NCI-H2196 treated with DMSO at 0.1 percent for 48 hours (cell line): ENCODE measurements around the gene RAB28.

ENCODE experiments used
- DNase-seq: peaks from one replicate; lab custom pipeline; 2025; ENCODE audit not compliant: unreplicated experiment; lab: John Stamatoyannopoulos, UW

RAB28 gene

DNA sequence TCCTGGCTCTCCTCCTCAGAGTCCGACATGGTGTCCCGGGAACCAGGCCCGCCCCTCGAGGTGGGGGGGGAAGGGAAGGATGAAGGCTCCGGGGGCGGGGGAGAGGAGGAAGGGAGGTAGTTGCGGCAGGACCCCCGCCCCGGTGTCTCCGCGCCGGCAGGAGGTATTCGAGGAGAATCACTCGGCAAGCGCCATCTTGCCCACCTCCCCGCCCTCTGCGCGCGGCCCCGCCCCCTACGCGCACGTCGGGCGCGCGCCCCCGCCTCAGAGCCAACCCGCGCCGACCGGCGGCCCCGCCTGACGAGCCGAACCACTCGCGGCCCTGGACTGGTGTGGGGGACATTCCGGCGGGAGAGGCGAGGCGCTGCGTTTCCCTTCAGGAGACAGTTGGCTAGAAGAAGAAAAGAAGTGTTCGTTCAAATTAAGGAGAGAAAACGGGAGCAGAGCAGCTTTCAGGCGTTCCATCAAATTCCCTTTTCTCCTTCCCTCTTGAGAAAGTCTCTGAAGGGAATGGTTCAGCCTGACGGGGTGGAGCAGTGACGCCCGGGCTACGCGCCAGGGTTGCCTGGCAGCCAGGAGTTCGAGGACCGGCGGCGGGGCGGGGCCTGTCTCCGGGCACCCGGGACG is at the start of gene RAB28:
RAB28 (minus strand) TSS at position 219 of the 627 bp plus-strand sequence.
- DNase-seq, result peak; percentile 92

DNA sequence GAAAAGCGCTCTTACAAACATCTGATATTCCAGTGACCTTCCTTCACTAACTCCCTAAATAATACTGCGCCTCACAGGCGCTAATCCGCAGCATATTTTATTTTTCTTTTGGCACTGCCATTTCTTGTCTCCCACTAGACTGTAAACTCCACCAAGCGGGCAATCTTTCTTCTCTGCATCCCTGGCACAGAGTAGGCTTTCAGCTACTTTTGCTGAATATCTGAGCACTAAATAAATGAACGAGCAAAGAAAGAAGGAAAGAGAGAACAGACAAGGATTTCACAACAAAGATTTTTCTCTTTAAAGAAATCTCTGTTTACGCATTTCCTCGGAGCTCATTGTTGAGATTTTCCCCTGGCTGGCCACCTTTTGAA is 47.5 kb upstream of the RAB28 start:
- DNase-seq, result no peak

DNA sequence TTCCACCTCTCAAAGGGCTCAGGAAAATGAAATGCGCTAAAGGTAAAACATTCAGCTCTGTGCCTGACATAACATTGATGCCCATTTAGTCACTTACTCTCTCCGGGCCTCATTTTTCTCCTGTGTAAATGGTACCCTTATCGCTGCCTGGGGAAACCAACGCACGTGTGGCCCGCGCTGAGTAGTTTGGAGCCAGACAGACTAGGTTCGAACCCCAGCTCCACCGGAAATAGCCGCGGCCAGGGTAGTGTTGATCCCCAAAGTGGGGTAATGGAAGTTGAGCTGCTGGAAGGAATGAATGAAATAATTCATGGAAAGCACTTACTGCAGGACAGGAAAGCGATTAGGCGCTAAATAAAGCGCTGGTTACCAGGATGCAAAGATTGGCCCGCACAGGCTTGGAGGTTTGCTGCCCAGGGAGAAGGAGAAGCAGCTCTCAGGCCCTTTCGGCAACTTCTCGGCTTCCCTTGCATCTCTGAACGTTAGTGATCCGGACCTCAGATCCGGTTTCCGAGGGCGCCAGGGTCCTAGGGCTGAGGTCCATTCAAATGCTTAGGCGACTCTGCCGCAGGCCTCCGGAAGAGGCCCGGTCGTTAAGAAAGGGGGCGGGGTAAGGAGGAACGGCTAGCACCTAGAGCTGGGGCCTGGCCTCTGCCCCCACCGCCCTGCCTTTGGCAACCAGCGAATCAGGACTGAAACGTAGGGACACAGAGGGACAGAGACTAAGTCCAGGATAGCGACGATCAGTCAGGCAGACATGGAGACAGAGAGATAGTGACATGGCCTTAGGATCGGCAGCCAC is 46.9 kb upstream of the RAB28 start:
- no peak for DNase-seq

DNA sequence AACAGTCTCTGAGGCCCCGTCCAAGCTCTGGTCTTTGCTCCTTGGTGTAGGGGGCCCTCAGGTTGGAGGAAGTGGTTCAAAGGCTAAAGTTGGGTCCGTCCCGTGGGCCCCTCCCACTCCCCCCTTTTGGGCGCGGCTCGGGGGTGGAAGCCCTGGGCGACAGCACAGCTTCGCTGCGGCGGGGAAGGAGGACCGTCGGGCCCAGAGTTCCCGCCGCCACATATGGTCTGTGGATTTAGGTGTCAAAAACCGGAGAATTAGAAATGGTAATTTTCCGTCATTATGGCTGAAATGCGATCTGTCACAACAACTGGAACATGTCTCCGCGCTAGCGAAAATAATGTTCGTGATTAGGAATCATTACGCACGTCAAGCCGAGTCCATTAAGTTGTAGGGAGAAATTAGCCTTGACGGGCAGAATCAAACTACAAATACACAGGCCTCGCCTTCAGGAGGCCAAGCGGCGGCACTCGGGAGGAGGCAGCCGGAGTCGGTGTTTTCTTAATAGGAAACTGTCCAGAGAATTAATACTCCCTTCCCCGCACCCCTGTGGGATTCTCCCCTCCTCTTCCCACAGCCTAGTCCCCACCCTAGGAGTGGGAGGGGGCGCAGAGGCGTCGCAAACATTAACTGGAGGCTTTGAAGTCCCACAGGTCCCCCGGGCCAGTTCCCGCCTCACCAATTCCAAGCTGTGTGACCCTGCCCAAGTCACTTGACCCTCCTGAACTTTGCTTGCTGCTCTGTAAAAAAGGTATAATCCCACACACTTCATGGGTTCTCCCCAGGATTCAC is 45.2 kb upstream of the RAB28 start:
- DNase-seq, result no peak

DNA sequence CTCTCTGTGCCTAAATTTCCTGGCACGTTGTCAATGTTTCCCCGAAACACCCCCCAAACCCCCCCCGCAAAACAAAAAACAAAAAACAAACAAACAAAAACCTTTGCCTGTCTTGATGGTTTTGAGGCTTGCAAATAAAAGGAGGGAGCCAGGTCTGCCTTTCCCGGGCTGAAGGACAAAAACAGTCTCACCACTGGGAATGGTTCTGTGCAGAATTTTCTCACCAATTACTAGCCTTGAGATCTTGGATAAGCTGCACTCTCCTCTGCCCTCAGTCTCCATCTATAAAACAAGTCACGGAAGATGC is 44.6 kb upstream of the RAB28 start:
- DNase-seq, result no peak

DNA sequence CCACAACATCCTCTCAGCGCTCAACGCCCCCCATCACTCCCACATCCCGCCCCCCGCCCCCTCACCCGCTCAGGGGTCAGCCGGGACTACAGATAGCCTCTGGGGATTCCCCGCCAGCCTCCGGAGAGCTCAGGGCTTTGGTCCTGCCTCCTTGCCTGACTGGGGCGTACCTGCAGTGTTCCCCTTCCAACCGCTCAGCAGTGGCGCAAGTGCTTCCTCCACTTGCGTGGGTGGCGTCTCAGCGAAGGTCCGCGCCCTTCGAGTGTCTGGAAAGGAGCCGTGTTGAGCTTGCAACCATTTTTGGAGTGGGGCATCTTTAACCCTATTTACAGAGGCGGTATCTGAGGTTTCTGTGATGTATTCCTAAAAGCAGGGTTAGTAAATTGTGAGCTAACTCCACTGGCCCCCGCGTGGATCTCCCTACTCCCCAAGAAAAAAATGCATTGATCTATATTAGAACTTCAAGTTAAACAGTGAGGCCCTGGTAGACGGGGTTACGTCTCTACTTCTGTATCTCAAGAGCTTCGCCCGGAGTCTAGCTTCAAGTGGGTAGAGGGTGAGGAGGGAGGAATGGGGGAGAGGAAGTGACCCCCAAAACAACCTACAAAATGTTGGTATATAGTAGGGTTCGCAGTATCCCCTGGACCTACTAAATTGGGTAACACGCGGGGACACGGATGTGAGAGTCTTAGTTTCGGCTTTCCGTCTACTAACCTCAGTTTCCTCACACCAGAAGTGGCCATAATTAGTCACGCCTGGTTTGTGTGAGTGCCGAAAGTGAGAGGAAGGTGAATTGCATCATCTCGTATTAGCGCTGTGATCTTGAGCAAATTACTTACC is 44.1 kb upstream of the RAB28 start:
- DNase-seq, result no peak

DNA sequence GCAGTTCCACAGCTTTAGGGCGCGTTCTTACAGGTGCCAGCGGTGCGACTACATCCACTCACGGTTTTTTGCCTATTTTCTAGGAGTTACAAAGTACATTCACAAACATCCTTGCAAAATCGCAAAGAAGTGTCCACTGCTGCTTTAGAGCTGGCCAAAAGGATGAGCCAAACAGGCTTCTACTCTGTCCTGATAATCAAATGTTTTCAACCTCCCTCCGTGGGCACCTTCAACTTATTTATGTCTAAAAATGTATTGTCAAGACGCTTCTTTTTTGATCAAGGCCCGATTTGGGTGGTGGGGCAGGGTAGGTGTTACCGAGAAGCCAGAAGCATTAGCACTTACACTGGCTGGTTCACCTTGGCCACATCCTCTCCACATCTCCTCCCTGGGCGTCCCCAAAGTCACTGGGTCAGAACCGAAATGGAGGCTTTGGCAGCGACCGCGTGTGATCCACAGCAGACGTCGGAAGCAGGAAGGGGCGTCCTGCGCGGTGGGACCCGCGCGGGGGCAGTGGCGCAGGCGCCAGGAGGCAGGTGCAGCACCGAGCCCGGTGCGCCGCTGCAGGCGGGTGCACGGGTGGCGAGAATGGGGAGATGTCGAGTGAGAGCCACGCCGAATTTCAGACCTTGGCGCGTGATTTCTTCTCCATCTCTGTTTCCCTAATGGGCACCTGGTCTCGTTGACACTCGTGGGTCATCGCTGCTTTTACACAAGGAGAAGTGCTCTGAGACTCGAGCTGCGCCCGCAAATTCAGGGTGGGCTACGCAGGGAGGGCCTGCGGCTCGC is 43.2 kb upstream of the RAB28 start:
- no peak for DNase-seq

DNA sequence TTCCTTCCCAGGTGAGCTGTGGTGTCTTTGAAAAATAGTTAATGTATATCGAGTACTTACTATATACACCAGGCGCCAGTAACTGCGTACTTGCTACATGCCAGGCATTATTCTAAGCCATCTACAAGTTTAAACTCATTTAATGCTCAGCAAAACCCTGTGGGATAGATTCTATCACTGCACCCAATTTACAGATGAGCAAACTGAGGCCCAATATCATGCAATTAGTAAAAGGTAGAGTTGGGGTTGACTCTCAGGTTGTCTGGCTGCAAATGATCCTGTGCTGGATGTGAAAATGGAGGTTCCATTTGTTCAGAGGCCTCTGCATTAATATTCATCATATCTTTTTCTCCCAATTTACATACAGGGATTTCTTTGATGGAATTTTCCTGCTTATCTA is 42.5 kb upstream of the RAB28 start:
- DNase-seq, result no peak

DNA sequence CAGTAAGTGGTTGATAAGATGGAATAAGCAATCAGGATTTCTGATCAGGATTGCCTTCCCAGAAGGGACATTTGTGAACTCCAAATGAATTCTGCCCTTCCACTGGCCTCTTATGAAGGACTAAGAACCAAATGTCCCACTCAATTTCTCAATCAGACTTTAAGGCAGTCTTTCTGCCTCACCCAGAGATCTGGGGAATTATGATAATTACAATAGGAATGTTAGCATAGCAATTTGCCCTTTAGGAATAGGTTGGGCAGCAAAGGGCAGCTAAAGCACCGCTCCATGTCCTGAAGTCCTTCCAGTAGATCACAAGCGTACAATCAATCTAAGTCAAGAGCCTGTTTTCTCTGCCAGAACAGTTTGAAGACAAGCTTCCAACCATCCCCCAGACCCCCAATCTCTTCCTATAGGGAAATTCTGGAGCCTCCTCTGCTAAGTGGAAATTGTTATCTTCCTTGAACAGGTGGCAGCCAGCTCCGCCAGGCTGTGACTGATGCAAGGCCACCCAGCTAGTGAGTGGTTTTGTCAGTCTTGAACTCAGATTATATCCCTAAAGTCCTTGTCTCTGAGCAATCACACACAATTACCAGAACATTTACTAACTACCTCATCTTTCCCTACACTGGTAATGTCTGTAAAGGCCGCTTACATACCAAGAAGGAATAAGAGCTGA is 41.6 kb upstream of the RAB28 start:
- DNase-seq, result no peak

DNA sequence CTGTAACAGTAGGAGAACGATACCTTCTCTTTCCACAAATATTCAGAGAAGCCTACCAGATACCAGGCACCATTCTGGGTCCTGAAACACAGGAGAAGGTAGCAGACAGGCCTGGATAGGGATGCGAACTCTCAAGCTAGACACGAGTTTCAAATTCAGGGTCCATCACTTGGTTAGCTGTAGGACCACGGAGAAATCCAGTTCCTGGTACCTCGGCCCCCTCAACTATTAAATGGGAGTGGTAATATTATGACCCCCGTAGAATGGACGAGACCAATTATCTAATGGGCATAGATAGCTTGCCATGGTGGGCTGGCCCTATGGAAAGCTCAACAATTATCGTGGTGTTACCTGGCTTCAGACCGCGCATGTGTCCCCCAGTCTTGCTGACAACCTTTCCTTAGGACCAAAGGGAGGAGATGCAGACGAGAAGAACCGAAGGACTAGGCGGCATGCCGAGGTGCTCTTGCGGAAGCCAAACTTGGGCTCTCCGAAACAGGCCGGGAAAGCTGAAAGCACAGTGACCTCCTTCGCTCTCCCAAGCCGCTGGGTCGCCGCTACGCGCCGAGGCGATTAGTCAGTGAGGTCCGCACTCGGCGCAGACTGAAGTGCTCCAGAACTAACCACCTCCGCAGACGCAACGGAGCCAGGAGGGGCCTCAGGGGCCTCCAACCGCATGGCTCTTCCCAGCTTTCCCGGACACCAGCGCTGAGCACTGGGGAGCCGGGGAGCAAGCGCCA is 40.5 kb upstream of the RAB28 start:
- no peak for DNase-seq

DNA sequence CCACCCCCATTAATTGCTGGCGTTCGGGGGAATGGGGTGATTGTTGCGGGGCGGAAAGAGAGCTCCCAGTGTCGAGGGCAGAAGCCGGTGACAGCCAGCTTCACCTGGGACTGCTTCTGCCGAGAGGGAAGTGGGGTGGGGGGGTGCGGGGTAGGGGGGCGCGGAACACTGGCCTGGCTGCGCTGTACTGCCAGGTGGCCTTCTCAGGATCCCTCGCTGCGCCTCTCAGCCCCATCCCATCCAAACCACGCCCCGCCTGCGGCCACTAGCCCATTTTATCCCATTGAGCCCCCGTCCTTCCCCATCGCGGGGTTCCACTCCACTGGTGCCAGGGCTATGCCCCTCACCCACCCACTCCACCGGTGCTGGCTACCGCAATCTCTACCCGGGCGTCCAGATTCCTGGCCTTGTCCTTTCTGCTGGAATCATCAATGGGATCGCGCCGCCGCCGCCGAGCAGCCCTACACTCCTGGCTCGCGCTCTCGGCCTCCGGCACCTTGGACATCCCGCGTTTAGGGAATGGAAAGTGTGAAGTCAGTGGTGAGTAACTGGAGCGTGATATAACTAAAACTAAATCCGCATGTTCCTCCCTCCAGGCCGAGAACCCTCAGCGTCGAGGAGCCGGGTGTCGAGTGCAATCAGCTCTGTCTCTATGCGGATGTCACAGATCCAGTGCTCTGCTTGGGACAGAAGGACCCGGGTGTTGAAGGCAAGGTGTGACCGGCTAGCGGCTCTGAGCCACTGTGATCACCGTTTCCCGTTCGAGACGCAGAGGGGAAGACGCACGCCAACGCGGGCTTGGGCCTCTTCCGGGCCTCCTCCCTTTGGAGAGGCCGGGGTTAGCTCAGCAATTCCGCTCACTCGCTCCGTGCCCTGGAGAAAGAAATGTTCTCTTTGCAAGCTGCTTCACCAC is 39.7 kb upstream of the RAB28 start:
- DNase-seq, result no peak

DNA sequence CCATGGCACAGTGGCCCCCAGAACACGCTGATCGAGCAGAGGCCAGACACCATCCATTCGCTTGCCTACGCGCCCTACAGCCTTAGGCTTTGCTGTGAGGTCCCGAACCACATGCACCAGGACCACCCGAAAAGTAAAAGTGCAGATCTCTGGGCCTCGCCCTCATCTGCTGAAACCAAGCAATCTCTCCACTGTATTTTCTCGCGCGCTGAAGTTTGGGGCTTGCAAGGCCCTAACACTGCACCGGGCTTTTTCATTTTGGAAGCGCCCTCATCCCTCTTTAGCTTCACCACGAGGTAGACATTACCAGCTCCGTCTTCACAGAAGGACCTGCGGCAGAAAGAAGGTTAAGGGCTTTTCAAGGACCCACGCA is 39.0 kb upstream of the RAB28 start:
- no peak for DNase-seq

DNA sequence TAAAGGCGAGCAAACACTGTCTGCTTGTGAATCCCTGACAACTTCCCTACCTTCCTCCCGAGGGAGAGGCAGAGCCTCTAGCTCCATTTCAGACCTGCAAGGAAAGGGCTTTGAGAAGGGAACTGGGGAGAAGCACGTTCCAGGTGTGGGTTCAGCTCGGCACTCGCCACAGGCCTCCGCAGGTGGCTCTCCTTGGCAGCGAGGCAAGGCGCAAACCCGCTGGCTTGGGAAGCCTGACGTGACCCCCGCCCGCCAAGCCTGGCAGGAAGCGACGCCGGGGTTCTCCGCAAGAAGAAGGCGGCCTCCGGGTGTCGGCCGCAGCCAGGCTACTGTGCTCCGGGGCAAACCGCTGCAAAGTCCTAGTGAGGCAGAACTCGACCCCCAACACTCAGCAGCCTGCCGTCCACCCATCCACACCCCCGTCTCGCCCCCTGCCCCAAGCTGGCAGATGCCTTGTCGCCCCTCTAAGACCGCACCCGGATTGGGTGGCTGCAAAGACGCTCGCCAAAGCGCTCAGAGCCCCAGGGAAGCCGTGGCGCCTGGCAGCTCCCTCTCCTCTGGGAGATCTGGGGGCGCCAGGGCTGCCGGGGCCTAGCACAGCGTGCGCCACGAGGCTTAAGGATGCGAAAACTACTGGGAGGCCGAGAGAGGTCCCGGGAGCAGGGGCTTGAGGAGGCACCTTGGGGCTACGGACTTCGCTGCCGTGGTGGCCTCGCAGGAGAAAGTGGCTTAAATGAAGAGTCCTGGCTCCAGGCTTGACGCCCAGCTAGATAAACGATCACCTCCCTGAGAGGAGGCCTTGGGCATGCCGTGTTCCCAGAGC is 38.4 kb upstream of the RAB28 start:
- DNase-seq, result no peak

DNA sequence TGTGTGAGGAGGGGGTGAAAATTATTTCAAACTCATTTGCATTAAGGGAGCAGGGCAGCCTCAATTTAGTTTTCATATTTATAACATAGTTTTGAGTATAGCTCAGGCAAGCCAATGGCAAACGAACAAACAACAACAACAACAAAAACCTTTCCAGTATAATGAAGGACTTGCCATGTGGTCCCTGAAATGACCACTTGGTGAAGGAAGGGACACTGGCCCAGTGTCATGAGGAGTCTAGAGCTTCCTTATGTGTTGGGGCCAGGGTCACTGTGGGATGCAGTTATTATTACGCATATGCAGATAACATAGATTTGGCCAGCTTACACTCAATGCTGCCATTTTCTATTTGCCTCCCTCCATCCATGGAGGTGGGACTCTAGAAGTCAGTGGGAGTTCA is 36.9 kb upstream of the RAB28 start:
- no peak for DNase-seq

DNA sequence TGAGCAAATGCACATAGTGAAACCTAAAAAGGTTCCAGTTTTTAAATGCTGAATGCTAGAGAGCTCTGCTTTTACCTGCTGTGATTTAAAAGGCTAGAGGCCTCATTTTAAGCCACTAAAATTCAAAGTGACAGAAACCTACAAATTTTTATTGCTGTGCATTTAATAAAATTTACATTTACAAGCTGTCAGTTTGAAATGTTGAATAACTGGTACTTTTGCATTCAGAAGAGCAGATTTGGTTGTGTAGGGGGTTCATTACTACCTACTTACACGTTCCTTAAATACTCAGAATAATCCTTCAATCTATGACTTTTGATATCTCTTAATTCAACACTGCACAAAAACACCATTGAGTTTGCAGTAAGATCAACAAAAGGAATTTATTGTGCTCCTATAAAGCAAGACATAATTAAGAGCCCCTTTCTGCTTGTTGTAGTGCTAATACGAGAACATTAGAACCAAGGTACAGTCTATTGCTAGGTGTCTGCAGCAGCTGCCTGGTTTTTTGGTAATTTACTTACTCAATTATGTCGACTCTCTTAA is 32.2 kb upstream of the RAB28 start:
- DNase-seq, result no peak

DNA sequence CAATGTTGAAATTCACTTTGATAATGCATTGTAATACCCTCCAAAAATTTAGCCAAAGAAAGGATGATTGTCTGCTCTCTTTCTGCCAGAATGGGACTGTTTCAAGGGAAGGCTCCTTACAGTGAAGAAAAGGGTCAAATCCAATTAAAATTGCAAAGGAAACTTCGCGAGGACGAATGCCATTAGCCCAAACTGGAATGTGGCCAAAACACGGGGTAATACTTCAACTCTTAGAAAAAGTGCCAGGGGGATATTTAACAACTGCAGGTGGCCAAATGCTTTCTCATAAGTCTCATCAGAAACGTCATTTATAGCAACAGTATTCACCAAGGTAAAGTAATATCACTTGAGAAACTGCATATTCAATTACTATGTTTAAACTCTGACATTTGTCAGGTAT is 31.1 kb upstream of the RAB28 start:
- DNase-seq, result no peak

DNA sequence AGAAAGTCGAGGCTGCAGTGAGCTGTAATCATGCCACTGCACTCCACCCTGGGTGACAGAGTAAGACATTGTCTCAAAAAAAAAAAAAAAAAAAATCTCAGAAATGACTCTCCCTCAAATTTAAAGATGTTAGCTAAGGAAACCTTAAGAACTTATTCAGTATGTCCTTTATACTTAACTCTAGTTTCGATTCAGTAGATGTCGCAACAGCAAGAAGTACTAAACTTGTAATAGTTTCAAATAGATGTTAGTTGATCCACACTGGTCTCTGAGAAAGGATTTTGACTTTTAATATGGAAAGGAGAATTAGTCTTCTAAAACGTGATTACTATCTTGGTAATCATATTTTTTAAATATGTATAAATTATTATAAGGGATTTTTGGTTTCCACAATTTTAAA is 30.6 kb upstream of the RAB28 start:
- no peak for DNase-seq
